ENCODE results near the gene ARHGAP10.
A peak's percentile ranks its signal among the peaks of the same experiment; 100 is the strongest.

Gene ARHGAP10

GRCh38 chr4:147733716-147734344, 1.9 kb downstream of the ARHGAP10 start:
- no peak for DNase-seq

- no peak for DNase-seq
Measured at GRCh38 chr4:147734496-147734895, 2.6 kb downstream of the ARHGAP10 start.

DNA sequence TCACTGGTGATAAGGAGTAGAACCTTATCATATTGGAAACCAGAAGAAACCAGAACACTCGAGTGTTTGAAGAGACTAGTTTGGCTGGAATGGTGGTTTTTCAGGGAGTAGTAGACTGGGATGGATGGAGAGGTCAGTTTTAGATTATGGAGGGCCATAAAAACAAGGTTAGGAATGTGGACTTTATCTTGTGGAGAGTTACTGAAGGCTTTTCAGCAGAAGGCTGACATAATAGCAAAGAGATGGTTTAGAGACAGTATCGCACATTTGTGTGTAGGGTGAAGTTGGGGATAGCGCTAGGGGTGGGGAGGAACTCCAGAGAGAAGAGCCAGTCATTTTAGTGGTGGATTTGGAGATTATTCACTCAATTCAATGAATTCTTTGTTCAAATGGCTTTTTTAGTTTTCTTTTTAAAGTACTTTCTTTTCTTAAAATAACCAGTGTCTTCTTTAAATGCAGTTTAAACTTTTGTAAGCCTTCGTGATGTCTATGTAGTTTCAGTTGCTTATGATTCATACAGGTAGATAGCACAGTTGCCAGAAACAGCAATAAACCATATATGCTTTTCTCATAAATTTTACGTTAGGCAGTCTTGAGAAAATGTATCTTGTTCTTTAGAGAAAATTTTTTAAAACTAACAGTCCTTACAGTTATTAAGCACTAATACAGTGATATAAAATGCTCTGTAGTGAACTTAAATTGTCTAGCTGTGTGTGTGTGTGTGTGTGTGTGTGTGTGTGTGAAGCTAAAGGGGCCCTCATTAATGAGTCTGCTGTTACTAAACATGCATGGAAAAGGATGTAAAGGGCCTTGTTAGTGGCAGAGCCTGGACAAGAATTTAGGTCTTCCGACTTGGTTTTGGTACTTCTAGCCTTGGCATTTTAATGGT, 3.8 kb downstream of the ARHGAP10 start:
- peak in 1 of 5 experiments; percentile 64 for DNase-seq

- DNase-seq: no peak
Measured at GRCh38 chr4:147736458-147736857, 4.6 kb downstream of the ARHGAP10 start.

DNA sequence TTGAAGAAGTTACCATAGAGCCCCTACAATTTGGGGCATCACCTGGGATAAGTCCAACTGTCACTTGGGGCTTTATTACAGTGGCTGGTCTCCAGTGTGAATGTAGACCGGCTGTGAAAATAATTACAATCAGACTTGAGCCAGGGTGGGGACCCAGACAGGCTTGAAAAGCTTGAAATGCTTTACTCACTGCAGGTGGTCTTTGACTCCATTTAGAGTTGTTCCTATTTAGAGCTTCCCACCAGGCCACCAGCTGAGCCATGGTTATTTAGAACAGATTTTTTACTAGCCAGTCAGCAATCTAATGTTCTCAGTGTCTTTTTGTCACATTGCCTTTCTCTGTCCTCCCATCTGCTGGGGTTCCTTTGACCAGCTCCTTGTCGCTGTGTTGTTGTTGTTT, 5.7 kb downstream of the ARHGAP10 start:
- no peak for DNase-seq

DNA sequence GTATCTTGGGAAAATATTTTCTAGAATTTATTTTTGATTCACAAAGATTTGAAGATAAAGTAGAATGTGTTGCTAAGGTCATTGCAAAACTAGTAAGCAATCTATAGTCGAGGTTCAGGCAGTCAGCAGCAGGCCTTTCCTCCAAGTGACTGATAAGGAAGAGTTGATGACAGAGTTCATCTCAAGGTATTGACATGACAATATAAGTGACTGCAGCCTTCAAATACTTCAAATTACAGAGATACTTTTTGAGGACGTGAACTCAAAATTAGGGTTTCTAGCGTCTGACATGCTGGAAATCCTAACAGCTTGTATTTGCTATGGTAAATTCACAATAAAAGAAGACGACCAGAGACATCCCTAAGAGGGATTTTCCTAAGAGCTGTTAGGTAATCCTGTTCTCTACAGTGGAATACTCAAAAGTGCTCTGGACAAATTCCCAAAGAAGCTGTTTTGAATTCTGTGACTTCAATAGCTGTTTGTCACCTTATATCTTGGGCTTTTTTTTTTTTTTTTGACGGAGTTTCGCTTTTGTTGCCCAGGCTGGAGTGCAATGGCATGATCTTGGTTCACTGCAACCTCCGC, 7.4 kb downstream of the ARHGAP10 start:
- DNase-seq: peak in 1 of 5 experiments; percentile 38

DNA sequence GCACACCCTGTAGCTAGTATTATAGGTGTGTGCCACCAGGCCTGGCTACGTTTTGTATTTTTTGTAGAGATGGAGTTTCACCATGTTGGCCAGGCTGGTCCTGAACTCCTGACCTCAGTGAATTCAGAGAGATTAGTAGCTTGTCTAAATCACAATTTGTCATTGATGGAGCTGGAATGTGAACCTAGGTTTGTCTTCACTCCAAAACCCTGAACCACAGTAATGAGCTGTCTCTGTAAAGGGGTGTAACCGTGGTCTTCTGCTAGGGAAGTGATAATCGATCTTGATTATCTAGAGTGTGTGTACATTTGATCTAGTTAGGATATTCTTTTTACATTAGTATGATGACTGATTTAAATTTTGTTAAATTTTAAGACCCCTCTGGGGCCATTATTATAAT, 8.3 kb downstream of the ARHGAP10 start:
- DNase-seq: peak in 1 of 5 experiments; percentile 51

DNA sequence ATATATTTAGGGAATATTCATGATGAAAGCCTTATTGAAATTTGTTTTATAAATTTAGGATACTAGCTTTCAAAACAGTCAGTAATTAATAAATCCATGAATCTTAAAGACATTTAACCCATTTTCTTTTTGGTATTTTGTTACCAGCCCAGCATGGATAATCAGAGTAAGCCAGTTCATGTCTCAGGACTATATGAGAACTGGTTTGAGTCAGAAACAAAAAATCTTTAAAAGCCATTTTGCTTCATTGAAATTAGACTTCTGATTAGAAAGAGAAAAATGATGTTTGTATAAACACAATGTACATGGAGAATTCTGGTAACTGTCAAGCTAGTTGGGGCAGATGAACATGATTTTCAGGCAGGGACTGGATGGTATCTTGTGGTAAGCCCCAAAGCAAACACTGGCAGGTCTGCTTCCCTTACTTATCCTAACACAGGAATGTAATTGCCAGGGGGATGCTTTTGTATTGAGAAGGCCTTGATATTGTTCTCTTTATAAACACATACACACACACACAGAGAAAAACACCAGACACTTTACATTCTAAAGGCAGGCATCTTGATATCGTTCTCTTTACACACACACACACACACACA, 9.4 kb downstream of the ARHGAP10 start:
- peak in 1 of 5 experiments; percentile 8 for DNase-seq

GRCh38 chr4:147747787-147748454, 16.0 kb downstream of the ARHGAP10 start:
- DNase-seq: no peak

GRCh38 chr4:147749811-147750321, 18.0 kb downstream of the ARHGAP10 start:
- DNase-seq: no peak

DNA sequence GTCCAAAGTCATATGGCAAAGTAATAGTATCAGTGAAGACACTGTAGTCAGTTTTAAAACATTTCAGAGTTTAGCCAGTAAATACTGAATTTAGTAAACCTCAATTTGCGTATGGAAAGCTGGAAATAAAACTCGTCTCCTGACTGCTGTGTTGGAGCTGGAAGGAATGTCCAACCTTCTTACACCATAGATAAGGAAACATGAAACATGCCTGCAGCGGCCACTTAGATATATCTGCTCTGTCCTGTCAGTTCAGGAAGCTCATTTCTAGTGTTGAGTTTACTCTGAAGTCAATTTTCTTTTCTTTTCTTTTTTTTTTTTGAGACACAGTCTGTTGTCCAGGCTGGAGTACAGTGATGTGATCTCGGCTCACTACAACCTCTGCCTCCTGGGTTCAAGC, 21.2 kb downstream of the ARHGAP10 start:
- no peak for DNase-seq

DNA sequence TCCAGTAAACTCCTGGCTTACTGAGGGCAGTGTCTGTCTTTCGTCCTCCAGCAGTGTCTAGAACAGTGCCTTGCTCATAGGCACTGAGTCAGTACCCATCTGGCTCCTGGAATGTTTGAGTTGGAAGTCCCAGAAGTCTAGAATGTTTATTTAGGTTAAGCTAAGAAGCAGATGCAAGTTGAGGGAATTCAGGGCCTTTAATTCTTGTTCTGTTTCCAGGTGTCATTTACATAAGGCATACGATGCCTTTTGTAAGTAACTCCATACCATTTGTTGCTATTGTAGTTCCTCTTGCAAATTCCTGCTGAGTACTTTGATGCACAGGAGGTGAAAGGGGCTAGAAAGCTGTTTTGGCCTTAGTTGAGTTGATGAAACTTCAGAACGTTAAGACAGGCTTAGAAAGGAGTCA, 22.2 kb downstream of the ARHGAP10 start:
- DNase-seq: no peak

GRCh38 chr4:147755561-147756295, 23.8 kb downstream of the ARHGAP10 start:
- DNase-seq: peak in 1 of 5 experiments; percentile 69

DNA sequence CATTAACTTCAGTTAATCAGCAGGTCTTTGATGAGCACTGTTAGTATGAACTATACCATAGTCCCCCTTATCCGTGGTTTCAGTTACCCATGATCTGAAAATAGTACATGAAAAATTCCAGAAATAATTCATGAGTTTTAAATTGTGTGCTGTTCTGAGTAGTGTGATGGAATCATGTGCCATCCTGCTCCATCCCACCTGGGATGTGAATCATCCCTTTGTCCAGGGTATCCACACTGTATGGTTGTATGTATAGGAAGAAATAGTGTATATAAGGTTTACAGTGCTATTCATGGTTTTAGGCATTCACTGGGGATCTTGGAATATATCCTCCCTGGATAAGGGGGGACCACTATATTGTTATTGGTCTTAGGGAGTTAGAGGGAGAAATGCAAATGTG, 24.5 kb downstream of the ARHGAP10 start:
- DNase-seq: no peak

GRCh38 chr4:147760176-147760575, 28.3 kb downstream of the ARHGAP10 start:
- DNase-seq: no peak

GRCh38 chr4:147760695-147761094, 28.8 kb downstream of the ARHGAP10 start:
- DNase-seq: no peak

GRCh38 chr4:147761218-147761883, 29.5 kb downstream of the ARHGAP10 start:
- DNase-seq: peak in 1 of 5 experiments; percentile 57

GRCh38 chr4:147764337-147764736, 32.4 kb downstream of the ARHGAP10 start:
- no peak for DNase-seq

- no peak for DNase-seq
Measured at GRCh38 chr4:147765121-147765529, 33.2 kb downstream of the ARHGAP10 start.

GRCh38 chr4:147768113-147768512, 36.2 kb downstream of the ARHGAP10 start:
- no peak for DNase-seq

GRCh38 chr4:147769386-147769785, 37.5 kb downstream of the ARHGAP10 start:
- DNase-seq: no peak
